Chondrocyte (in vitro differentiated cells): Measurements from ENCODE around the gene ABHD14A. TPM values are rescaled to one million over a fixed set of nuclear protein-coding genes. Genes with fewer than 3 reads are reported as not detected.

ENCODE experiments used
- DNase-seq: peaks from one replicate; pipeline ENCODE4 v3.0.0; 2021; ENCODE audit warnings: mixed read lengths, low spot score
- H3K27ac Mint-ChIP-seq: one replicate; pipeline ENCODE4 v1.8.0; 2021; ENCODE audit warnings: mild to moderate bottlenecking, moderate library complexity, mixed read lengths; ENCODE audit not compliant: unreplicated experiment
- H3K27me3 Mint-ChIP-seq: 2 replicates; pipeline ENCODE4 v1.8.0; 2021; ENCODE audit warnings: low read depth, mixed read lengths
- H3K36me3 Mint-ChIP-seq: 2 replicates; pipeline ENCODE4 v1.8.0; 2021; ENCODE audit warnings: low read depth, mixed read lengths
- H3K4me1 Mint-ChIP-seq: 2 replicates; pipeline ENCODE4 v1.8.0; 2021; ENCODE audit warnings: low read depth, mild to moderate bottlenecking, mixed read lengths
- H3K4me3 Mint-ChIP-seq: one replicate; pipeline ENCODE4 v1.8.0; 2021; ENCODE audit warnings: mild to moderate bottlenecking, moderate library complexity, mixed read lengths; ENCODE audit not compliant: unreplicated experiment
- H3K9me3 Mint-ChIP-seq: 2 replicates; pipeline ENCODE4 v1.8.0; 2021; ENCODE audit warnings: low read depth, mixed read lengths
- total RNA-seq: library from RNA; stranded (reverse); gene quantifications from 3 replicates; pipeline ENCODE4 v1.2.1, GENCODE V29; 2021
- TF ChIP-seq, protein P1 (sequence below): fragments of 200-600 bp; sonication (generic); IDR thresholded peaks from 2 replicates; pipeline ENCODE4 v1.5.0; 2021; ENCODE audit warnings: antibody characterized with exemption, mild to moderate bottlenecking, moderate library complexity

ABHD14A gene
- total RNA-seq, 1 donor from 2014 or later: 10.2 TPM

DNA sequence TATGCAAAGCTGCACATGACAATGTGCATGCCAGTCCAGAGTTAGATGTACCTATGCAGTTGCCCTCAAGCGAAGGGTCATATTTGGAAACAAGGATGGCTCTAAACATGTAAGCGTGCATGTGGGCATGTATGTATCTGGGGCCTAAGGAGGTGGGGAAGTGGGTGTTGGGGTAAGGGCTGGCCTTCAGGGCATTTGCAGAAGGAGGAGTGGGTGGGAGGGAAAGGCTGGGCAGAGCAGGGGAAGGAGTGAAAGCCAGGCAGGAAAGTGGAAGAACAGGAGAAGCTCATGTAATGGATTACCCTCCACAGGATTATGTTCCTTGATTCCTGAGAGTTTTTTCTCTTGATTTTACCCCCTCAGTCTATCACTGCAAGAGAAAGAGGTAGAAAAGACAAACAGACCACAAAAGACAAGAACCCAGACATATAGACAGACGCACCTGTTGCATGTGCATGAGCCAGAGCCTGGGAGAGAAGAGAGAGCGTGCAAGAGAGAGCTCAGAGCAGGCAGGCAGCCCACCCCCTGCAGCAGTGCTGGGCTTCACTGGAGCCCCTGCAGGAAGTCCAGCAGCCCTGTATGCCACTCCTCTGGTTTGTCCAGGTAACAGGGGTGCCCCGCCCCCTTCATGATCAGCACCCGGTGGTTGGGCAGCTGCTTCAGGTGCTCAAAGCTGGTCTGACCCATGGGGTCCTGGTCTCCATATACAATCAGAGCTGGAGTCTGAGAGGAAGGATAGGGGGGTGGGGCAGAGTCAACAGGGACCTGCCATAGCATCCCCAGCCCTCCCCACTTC, 5.8 kb upstream of the ABHD14A start:
- no peaks in the 10 kb centered on the region for H3K9me3 Mint-ChIP-seq
- no peaks in the 10 kb centered on the region for H3K27me3 Mint-ChIP-seq
- TF ChIP-seq, protein P1, sequence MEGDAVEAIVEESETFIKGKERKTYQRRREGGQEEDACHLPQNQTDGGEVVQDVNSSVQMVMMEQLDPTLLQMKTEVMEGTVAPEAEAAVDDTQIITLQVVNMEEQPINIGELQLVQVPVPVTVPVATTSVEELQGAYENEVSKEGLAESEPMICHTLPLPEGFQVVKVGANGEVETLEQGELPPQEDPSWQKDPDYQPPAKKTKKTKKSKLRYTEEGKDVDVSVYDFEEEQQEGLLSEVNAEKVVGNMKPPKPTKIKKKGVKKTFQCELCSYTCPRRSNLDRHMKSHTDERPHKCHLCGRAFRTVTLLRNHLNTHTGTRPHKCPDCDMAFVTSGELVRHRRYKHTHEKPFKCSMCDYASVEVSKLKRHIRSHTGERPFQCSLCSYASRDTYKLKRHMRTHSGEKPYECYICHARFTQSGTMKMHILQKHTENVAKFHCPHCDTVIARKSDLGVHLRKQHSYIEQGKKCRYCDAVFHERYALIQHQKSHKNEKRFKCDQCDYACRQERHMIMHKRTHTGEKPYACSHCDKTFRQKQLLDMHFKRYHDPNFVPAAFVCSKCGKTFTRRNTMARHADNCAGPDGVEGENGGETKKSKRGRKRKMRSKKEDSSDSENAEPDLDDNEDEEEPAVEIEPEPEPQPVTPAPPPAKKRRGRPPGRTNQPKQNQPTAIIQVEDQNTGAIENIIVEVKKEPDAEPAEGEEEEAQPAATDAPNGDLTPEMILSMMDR: no peak
- no peak overlapping the region for H3K4me3 Mint-ChIP-seq
- H3K27ac Mint-ChIP-seq: no peak overlapping the region
- H3K4me1 Mint-ChIP-seq: peaks cover 36% of the 10 kb centered on the region
- DNase-seq: no peak
- H3K36me3 Mint-ChIP-seq: no peaks in the 10 kb centered on the region

DNA sequence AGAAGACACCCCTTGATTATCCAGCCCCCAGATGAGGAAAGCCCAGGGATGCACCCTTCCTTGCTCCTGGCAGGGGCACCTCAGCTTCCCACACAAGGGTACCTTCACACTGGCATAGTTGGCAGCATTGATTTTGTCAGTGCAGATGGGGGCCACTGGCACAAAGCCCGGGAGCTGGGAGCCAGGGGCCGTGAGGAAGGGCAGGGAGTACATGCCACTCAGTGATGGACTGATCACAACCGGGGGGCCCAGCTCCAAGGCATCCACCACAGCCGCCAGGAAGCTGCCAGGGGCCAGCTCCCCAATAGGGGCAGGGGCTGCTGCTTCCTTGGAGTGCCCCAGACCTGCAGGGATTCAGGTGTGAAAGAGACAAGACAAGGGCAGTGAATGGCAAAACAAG, 5.0 kb upstream of the ABHD14A start:
- Mint-ChIP-seq H3K9me3 (no peaks in the 10 kb centered on the region), H3K27me3 (no peaks in the 10 kb centered on the region), H3K4me3 (no peak overlapping the region), H3K27ac (no peak overlapping the region), H3K4me1 (peaks cover 37% of the 10 kb centered on the region), H3K36me3 (no peaks in the 10 kb centered on the region)
- TF ChIP-seq, protein P1: no peak
- no peak for DNase-seq

DNA sequence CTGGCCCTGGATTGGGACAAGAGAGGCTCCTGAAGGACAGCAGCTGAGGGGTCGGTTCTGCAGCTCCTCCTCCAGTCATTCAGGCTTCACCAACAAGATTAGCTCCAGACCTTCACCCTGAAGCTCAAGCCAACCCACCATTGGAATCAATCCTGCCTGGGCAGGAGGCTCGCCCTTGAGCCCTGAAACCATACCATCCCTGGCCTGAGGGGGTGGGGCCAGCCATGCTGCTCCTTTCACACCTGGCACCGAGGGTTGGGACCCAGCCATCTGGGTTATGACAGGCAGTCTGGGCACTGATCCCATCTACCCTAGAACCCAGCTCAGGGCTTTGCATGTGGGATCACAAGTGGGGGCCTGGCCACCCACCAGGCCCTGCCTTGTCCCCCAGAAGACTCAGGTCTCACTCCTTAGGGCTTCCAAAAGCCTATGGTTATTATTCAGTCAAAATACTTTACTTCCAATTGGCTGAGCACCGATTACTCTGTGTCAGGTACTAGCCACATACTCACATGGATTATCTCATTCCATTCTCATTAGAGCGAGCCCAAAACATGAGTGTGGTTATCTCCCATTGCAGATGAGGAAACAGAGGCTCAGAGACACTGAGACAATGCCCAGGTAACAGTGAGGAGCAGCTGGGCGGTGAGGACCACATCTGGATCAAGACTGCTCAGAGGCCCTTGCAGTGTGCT, 4.1 kb upstream of the ABHD14A start:
- TF ChIP-seq, protein P1: no peak
- Mint-ChIP-seq H3K27me3 (no peaks in the 10 kb centered on the region), H3K9me3 (no peaks in the 10 kb centered on the region), H3K36me3 (no peaks in the 10 kb centered on the region), H3K4me3 (no peak overlapping the region), H3K4me1 (peaks cover 35% of the 10 kb centered on the region), H3K27ac (no peak overlapping the region)
- DNase-seq: no peak

DNA sequence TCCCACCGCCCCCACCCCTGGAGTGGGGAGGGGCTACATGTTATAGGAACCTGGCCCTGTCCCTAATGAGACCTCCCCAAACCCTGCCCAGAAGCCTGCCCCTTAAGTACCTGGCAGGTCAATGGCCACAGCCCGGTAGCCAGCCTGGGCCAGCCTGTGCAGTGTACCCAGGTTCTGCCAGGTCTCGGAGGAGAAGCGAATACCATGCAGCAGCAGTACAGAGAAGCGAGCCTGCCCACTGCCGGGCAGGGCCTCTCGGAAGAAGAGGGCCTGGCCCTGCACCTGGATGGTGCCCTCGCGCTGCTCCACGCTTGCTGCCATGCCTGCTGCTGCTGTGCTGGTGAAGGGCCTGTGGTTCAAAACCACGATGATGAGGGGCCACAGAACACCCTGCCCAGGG, 3.5 kb upstream of the ABHD14A start:
- no peak for DNase-seq
- TF ChIP-seq, protein P1: no peak
- Mint-ChIP-seq H3K27ac (no peak overlapping the region), H3K36me3 (no peaks in the 10 kb centered on the region), H3K4me1 (peaks cover 33% of the 10 kb centered on the region), H3K27me3 (no peaks in the 10 kb centered on the region), H3K4me3 (no peak overlapping the region), H3K9me3 (no peaks in the 10 kb centered on the region)

DNA sequence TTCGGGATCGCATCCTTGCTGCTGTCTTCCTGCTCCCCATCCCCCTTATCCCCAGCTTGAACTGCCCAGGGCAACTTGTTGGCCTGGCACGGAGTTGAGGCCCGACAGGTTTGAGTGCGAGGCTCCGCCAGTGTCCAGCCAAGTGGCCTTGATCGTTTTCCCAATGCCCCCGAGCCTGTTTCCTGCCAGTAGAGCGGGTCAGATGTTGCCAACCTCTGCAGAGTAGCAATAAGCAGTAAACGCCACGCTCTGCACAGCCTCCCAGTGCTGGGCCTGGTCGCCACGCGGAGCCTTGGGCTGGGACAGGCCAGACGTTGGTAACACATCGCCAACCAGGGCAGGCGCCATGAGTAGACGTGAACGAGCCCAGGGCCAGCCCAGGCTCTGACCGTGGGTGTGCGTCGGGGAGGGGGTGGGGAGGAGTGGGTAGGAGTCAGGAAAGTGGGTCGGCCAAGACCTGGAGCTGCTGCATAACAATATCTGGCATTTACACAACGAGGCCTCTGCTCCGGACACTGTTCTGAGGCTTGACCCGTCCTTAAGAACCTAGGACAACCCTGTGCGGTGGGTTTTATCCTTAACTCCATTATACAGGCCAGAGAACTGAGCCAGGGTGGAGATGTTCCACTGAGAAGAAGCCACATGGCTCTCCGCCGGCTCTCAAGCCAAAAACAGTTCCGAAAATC, 444 bp upstream of the ABHD14A start:
- no peak for DNase-seq
- no peaks in the 10 kb centered on the region for H3K9me3 Mint-ChIP-seq
- no peaks in the 10 kb centered on the region for H3K27me3 Mint-ChIP-seq
- H3K27ac Mint-ChIP-seq: peak overlapping the region; percentile 92
- H3K4me1 Mint-ChIP-seq: peaks cover 22% of the 10 kb centered on the region
- TF ChIP-seq, protein P1: peak; percentile 70
- H3K36me3 Mint-ChIP-seq: no peaks in the 10 kb centered on the region
- peak overlapping the region; percentile 95 for H3K4me3 Mint-ChIP-seq
